Measurements from ENCODE around the gene SOCS3.

SOCS3 gene

DNA sequence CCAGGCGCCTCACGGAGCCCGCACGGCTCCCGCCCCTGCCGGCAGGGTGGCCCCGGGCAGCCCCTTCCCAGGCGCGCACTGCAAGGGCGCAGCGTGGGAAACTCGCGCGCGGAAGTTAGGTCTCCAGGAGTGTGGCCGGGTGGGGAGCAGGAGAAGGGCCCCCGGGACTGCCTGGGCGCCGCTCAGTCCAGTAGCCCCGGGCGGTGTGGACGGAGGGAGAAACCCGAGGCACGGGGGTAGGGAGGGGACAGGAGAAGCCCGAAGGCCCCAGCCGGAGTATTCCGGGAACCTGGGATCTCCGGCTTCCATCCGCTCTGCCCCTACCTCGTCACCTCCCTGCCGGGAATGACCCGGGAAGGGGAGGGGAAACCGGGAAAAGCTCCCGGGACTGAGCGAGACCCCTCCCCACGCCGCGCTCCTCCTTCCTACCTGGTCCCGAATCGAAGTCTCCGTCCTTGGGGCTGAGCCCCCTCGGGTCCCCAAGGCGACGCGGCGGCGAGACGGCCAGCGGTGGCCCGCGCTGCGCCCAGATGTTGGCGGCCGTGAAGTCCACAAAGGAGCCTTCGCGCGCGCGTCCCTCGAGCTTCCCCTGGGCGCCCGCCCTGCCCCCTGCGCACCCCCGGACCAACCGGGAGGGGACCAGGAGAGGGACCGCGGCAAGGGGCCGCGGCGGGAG, 418 bp downstream of the SOCS3 start:
- TF ChIP-seq, protein P1, sequence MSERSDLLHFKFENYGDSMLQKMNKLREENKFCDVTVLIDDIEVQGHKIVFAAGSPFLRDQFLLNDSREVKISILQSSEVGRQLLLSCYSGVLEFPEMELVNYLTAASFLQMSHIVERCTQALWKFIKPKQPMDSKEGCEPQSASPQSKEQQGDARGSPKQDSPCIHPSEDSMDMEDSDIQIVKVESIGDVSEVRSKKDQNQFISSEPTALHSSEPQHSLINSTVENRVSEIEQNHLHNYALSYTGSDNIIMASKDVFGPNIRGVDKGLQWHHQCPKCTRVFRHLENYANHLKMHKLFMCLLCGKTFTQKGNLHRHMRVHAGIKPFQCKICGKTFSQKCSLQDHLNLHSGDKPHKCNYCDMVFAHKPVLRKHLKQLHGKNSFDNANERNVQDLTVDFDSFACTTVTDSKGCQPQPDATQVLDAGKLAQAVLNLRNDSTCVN (tag by site-specific recombination; optimal IDR thresholded peaks at IDR 0.05): peak; percentile 44
- TF ChIP-seq SP3 (tag by site-specific recombination; IDR thresholded peaks at IDR 0.05) (0 out of 2 replicates have a peak, but pooled peaks have one; percentile 6), ZBTB8A (tag by site-specific recombination; IDR thresholded peaks at IDR 0.05) (peak; percentile 79), SP2 (tag by site-specific recombination; IDR thresholded peaks at IDR 0.05) (peak; percentile 3), ZNF132 (tag by site-specific recombination; IDR thresholded peaks at IDR 0.05; ENCODE audit: borderline replicate concordance) (no peak), GLIS2 (tag by site-specific recombination; IDR thresholded peaks at IDR 0.05) (peak; percentile 52; the same call in 1 of the 2 replicates), ZNF341 (tag by site-specific recombination; IDR thresholded peaks at IDR 0.05; ENCODE audit: low read depth) (peak; percentile 78), GLIS1 (tag by site-specific recombination; IDR thresholded peaks at IDR 0.05) (0 out of 2 replicates have a peak, but pooled peaks have one; percentile 23), ZFHX2 (tag by site-specific recombination; conservative IDR thresholded peaks at IDR 0.05) (no peak), IKZF3 (tag by site-specific recombination; IDR thresholded peaks at IDR 0.05) (peak; percentile 64)
- TF ChIP-seq, protein P2, sequence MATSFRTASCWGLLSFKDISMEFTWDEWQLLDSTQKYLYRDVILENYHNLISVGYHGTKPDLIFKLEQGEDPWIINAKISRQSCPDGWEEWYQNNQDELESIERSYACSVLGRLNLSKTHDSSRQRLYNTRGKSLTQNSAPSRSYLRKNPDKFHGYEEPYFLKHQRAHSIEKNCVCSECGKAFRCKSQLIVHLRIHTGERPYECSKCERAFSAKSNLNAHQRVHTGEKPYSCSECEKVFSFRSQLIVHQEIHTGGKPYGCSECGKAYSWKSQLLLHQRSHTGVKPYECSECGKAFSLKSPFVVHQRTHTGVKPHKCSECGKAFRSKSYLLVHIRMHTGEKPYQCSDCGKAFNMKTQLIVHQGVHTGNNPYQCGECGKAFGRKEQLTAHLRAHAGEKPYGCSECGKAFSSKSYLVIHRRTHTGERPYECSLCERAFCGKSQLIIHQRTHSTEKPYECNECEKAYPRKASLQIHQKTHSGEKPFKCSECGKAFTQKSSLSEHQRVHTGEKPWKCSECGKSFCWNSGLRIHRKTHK (tag by site-specific recombination; IDR thresholded peaks at IDR 0.05): no peak
- TF ChIP-seq, protein P3, sequence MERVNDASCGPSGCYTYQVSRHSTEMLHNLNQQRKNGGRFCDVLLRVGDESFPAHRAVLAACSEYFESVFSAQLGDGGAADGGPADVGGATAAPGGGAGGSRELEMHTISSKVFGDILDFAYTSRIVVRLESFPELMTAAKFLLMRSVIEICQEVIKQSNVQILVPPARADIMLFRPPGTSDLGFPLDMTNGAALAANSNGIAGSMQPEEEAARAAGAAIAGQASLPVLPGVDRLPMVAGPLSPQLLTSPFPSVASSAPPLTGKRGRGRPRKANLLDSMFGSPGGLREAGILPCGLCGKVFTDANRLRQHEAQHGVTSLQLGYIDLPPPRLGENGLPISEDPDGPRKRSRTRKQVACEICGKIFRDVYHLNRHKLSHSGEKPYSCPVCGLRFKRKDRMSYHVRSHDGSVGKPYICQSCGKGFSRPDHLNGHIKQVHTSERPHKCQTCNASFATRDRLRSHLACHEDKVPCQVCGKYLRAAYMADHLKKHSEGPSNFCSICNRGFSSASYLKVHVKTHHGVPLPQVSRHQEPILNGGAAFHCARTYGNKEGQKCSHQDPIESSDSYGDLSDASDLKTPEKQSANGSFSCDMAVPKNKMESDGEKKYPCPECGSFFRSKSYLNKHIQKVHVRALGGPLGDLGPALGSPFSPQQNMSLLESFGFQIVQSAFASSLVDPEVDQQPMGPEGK (tag by site-specific recombination; IDR thresholded peaks at IDR 0.05): peak; percentile 62
- ChIA-PET POLR2A (interaction anchor here (0.5 to 1.7 kb wide), 7 partner anchors 15 to 320 kb away, joined by 3 to 12 read pairs (median 5); no protein-coding TSS in a partner anchor), CTCF (interaction anchor here (0.7 to 9.1 kb wide), 8 partner anchors 13 to 348 kb away, joined by 3 to 137 read pairs (median 5); no protein-coding TSS in a partner anchor)
- H3K27ac ChIP-seq (ENCODE audit: extremely low read depth, low read depth, low read length): peak overlapping the region; percentile 61; the same call in 1 of the 2 replicates
- H3K4me3 ChIP-seq (ENCODE audit: low read depth, low read length): peak overlapping the region; percentile 76
- peaks cover 7% of the 10 kb centered on the region for H3K4me1 ChIP-seq (ENCODE audit: control insufficient read depth, insufficient read depth, low read length)
- no peaks in the 10 kb centered on the region for H3K9me3 ChIP-seq (ENCODE audit: control insufficient read depth, insufficient read depth, low read depth, low read length)
- peaks cover 0 to 18% of the 10 kb centered on the region in 2 experiments; a peak in 1 of 3 replicates for H3K36me3 ChIP-seq (ENCODE audit: control insufficient read depth in 2 of 2, insufficient read depth in 1 of 2, low read length in 2 of 2)

DNA sequence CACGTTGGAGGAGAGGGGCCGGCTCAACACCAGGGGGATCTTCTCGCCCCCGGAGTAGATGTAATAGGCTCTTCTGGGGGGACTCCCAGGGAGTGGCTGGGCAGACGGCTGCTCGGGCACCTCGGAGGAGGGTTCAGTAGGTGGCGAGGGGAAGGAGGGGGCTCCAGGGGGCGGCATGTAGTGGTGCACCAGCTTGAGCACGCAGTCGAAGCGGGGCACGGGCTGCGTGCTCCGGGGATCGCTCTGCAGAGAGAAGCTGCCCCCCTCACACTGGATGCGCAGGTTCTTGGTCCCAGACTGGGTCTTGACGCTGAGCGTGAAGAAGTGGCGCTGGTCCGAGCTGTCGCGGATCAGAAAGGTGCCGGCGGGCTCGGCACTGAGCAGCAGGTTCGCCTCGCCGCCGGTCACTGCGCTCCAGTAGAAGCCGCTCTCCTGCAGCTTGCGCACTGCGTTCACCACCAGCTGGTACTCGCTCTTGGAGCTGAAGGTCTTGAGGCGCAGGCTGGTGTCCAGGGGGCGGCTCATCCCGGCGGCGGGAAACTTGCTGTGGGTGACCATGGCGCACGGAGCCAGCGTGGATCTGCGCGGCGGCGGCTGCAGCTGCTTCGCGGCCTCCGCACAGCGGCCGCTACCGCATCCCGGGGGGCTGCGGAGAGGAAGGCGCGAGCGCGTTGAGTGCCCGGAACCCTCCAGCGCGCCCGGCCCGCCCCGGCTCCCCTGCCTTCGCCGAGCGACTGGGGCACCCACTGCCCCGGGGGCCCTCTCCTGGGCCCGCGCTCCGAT, 1.1 kb downstream of the SOCS3 start:
- CTCF ChIA-PET: interaction anchor here (9.1 kb wide), 1 partner anchor 62 kb away, joined by 137 read pairs; no protein-coding TSS in a partner anchor
- Histone ChIP-seq H3K36me3 (ENCODE audit: control insufficient read depth in 2 of 2, insufficient read depth in 1 of 2, low read length in 2 of 2) (peaks cover 0 to 18% of the 10 kb centered on the region in 2 experiments; a peak in 1 of 3 replicates), H3K9me3 (ENCODE audit: control insufficient read depth, insufficient read depth, low read depth, low read length) (no peaks in the 10 kb centered on the region), H3K4me1 (ENCODE audit: control insufficient read depth, insufficient read depth, low read length) (peaks cover 7% of the 10 kb centered on the region), H3K27ac (ENCODE audit: extremely low read depth, low read depth, low read length) (no peak overlapping the region; the same call in 1 of the 2 replicates), H3K4me3 (ENCODE audit: low read depth, low read length) (peak overlapping the region; percentile 76)
- TF ChIP-seq ZNF202 (tag by site-specific recombination; IDR thresholded peaks at IDR 0.05; ENCODE audit: borderline replicate concordance) (no peak), GLIS2 (tag by site-specific recombination; IDR thresholded peaks at IDR 0.05) (peak; percentile 46; the same call in 1 of the 2 replicates), GLIS1 (tag by site-specific recombination; IDR thresholded peaks at IDR 0.05) (peak; percentile 29; the same call in 1 of the 2 replicates)
- TF ChIP-seq, protein P4, sequence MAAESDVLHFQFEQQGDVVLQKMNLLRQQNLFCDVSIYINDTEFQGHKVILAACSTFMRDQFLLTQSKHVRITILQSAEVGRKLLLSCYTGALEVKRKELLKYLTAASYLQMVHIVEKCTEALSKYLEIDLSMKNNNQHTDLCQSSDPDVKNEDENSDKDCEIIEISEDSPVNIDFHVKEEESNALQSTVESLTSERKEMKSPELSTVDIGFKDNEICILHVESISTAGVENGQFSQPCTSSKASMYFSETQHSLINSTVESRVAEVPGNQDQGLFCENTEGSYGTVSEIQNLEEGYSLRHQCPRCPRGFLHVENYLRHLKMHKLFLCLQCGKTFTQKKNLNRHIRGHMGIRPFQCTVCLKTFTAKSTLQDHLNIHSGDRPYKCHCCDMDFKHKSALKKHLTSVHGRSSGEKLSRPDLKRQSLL (tag by site-specific recombination; IDR thresholded peaks at IDR 0.05): no peak
- POLR2A ChIA-PET: interaction anchor here (0.5 to 1.3 kb wide), 3 partner anchors 18 to 321 kb away, joined by 3 read pairs; no protein-coding TSS in a partner anchor
